Mesothelial cell of epicardium (in vitro differentiated cells): ENCODE results near the gene NF1. TPM values are rescaled to one million over a fixed set of nuclear protein-coding genes. Genes with fewer than 3 reads are reported as not detected.

Experiments
- DNase-seq, 2 experiments: peaks; one replicate each; pipeline ENCODE4 v3.0.0; 2021; ENCODE audit warnings: low spot score in 2 of 2; ENCODE audit not compliant: unreplicated experiment in 2 of 2
- H3K27ac Mint-ChIP-seq: 2 replicates; pipeline ENCODE4 v1.8.0; 2021; ENCODE audit warnings: mixed read lengths
- H3K27me3 Mint-ChIP-seq: 2 replicates; pipeline ENCODE4 v1.8.0; 2021; ENCODE audit warnings: low read depth, mixed read lengths
- H3K36me3 Mint-ChIP-seq: 2 replicates; pipeline ENCODE4 v1.8.0; 2021; ENCODE audit warnings: mixed read lengths
- H3K4me1 Mint-ChIP-seq: 2 replicates; pipeline ENCODE4 v1.8.0; 2021; ENCODE audit warnings: mixed read lengths
- H3K4me3 Mint-ChIP-seq: 2 replicates; pipeline ENCODE4 v1.8.0; 2021; ENCODE audit warnings: mild to moderate bottlenecking, moderate library complexity, mixed read lengths
- H3K9me3 Mint-ChIP-seq: 2 replicates; pipeline ENCODE4 v1.8.0; 2021; ENCODE audit warnings: mixed read lengths
- total RNA-seq: library from RNA; stranded (reverse); gene quantifications from 3 replicates; pipeline ENCODE4 v1.2.1, GENCODE V29; 2021
- TF ChIP-seq, protein P1 (sequence below): fragments of 200-600 bp; sonication (generic); IDR thresholded peaks from one replicate; pipeline ENCODE4 v1.5.0; 2021; ENCODE audit warnings: antibody characterized with exemption; ENCODE audit not compliant: unreplicated experiment

Gene NF1
- total RNA-seq, 1 donor from 2014 or later, result 104 TPM

DNA sequence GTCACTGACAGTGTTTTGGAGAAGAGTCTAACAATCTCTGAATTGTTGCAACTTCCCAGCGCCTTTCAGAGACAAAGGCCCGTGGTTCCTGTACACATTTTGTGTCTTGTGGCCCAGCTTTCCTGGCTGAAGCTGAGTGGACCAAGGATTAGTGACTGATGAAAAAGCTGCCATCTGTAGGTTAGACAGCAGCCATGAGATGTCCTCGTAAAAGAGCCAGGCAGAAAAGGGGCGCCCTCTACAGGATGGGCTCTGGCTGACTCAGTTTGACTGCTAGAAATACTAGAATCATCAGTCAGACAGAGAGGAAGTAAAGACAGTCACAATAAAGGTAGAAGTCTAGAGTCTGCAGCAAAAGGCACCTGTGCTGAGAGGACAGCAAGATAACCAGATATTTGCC lies 26.5 kb upstream of the NF1 start:
- Mint-ChIP-seq H3K27ac (no peak overlapping the region), H3K4me3 (no peak overlapping the region), H3K9me3 (no peaks in the 10 kb centered on the region), H3K4me1 (peaks cover 27% of the 10 kb centered on the region), H3K27me3 (no peaks in the 10 kb centered on the region), H3K36me3 (no peaks in the 10 kb centered on the region)
- DNase-seq, result no peak
- TF ChIP-seq, protein P1, sequence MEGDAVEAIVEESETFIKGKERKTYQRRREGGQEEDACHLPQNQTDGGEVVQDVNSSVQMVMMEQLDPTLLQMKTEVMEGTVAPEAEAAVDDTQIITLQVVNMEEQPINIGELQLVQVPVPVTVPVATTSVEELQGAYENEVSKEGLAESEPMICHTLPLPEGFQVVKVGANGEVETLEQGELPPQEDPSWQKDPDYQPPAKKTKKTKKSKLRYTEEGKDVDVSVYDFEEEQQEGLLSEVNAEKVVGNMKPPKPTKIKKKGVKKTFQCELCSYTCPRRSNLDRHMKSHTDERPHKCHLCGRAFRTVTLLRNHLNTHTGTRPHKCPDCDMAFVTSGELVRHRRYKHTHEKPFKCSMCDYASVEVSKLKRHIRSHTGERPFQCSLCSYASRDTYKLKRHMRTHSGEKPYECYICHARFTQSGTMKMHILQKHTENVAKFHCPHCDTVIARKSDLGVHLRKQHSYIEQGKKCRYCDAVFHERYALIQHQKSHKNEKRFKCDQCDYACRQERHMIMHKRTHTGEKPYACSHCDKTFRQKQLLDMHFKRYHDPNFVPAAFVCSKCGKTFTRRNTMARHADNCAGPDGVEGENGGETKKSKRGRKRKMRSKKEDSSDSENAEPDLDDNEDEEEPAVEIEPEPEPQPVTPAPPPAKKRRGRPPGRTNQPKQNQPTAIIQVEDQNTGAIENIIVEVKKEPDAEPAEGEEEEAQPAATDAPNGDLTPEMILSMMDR, result no peak

DNA sequence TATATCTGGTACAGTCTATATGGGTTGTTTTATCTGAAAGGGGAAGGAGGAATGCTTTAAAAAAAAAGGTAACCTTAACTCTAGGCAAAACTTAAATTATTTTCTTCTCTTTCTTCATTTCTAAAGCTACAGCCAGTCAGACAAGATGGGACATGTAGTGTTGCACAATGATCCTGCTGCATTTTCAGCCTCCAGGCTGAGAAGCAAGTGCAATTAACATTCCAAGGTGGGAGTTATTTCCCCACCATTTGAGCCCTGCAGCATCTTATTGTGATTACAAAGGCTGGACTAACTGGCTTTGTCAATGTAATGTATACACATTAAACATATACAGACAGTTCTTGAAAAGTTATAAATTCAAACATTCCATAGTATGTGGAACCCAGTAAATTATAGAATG lies 22.6 kb upstream of the NF1 start:
- TF ChIP-seq, protein P1, result no peak
- Mint-ChIP-seq H3K4me1 (peaks cover 55% of the 10 kb centered on the region), H3K27me3 (no peaks in the 10 kb centered on the region), H3K4me3 (no peak overlapping the region), H3K9me3 (no peaks in the 10 kb centered on the region), H3K36me3 (no peaks in the 10 kb centered on the region), H3K27ac (peak overlapping the region; percentile 95)
- peak in 1 of 2 experiments; percentile 45 for DNase-seq

DNA sequence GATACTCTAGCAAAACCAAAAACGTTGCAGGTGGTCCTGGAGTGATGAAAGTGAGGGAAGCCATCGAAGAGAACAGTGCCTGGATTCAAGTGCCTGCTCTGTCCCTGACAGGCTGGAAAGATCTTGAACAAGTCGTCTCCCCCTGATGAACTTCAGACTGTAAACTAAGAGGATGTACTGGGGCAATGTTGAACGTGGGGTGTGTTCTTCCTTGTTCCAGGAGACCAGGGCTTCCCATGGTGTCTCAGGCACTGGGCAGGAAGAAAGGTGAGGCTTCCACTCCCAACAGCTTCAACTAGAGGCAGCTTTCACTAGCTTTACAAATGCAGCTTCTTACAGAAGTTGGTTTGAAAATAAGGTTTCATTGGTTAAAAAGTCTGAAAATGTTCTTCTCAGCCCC lies 21.4 kb upstream of the NF1 start:
- H3K27ac Mint-ChIP-seq, result peak overlapping the region; percentile 93
- H3K4me1 Mint-ChIP-seq, result peaks cover 52% of the 10 kb centered on the region
- H3K9me3 Mint-ChIP-seq, result no peaks in the 10 kb centered on the region
- TF ChIP-seq, protein P1, result no peak
- H3K36me3 Mint-ChIP-seq, result no peaks in the 10 kb centered on the region
- no peak for DNase-seq
- no peaks in the 10 kb centered on the region for H3K27me3 Mint-ChIP-seq
- H3K4me3 Mint-ChIP-seq, result no peak overlapping the region

DNA sequence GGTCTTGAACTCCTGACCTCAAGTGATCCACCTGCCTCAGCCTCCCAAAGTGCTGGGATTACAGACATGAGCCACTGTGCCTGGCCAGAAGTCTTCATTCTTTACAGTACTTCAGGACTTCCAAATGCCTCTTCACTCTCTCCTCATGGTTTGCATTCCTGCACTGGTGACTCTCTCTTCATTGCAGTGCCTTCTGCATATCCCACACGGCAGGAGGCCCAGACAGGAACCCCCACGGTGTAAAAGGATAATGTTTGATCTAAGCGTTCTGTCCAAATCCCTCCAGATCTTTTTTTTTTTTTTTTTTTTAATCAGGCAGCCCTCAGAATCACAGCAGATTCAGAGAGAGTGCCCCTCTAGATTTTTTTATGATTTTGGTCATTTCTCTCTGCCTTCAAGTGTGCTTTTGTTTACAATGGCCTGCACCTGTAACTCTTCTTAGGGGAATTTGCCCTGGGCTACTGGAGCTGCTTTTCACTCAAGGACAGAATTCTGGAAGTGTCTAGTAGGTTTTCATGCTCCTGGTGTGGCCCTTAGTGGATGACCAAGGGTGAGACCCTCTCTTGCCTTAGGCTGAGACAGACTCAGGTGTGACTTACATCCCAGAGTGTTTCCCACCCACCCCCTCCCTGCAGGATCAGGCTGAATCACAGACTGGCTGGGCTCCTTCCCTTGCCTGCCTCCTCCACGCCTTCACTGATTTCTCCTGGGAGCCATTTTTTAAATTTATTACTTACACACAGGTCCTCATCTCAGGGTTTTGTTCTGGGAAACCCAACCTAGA lies 19.8 kb upstream of the NF1 start:
- no peak for DNase-seq
- Mint-ChIP-seq H3K9me3 (no peaks in the 10 kb centered on the region), H3K27me3 (no peaks in the 10 kb centered on the region), H3K4me1 (peaks cover 46% of the 10 kb centered on the region), H3K4me3 (no peak overlapping the region), H3K36me3 (no peaks in the 10 kb centered on the region), H3K27ac (peak overlapping the region; percentile 93)
- TF ChIP-seq, protein P1, result no peak

DNA sequence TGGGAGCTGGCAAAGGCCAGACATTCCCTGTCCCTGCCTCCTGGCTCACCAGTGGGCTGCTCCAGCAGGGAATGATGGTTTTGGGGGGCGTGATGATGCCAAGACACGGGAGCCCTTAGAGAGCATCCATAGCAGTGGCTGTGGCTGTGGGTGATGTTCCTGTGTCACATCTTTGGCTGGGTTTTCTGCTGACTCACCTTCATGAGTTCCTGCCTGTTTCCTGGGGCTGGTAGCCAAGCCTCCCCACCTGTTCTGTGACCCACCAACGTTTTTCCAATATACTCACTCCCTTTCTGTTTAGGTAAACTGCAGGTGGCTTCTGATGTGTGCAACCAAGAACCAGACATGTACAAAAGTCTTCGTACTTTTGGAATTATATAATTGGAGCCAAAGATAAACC lies 16.5 kb upstream of the NF1 start:
- Mint-ChIP-seq H3K27ac (no peak overlapping the region), H3K4me1 (peaks cover 32% of the 10 kb centered on the region), H3K4me3 (no peak overlapping the region), H3K36me3 (no peaks in the 10 kb centered on the region), H3K27me3 (no peaks in the 10 kb centered on the region), H3K9me3 (peaks cover 4% of the 10 kb centered on the region)
- TF ChIP-seq, protein P1, result no peak
- no peak for DNase-seq
